ENCODE data around the gene CBLN3.
"Not testable (repeated sequence)": the region's sequence is repeated elsewhere in the genome, so short reads cannot be mapped to it uniquely, and the experiment has no call there.

Gene CBLN3

DNA sequence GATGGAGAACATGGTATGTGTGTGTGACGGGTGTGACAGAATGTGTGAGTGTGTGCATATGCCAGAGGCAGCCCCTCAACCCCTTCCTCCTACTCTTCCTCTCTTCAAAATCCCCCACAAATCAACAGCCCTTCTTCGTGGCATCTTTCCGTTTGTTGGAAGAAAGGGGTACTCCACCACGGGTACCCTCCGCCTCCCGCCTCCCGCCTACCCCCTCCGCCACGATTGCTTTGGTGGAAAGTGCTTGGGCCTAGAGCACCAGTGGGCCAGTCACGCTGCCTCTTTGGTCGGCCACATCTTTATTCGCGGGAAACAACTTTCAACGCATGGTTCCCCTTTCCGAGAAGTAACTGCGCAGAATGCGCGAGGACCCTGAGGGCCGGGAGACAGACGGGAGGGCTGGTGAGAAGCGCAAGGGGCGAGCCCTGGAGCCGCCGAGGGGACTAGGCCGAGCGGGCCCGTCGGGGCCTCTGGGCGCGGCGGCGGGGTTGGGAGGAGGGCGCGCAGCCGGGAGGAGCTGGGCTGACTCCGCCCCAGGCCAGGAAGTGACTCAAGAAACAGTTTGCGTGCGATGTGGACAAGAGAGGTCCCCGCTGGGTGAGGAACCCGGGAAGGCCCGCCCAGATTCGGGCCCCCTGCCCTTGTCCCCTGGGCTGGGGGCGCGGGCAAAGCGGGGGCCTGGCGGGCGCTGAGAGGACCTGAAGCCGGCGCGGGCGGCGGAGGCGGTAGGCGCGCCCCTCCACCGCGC is at the start of gene CBLN3, which contains the start of gene KHNYN:
TSS of gene CBLN3 (minus strand) at position 274 of the 748 bp plus-strand sequence. CDS start 614 bp downstream, outside the sequence.
TSS of gene KHNYN (plus strand) at position 560 of the 748 bp plus-strand sequence. CDS start 777 bp downstream, outside the sequence.
- peak; percentile 76 to 84 (median 77) for DNase-seq (ENCODE audit: low read depth in 3 of 3)

DNA sequence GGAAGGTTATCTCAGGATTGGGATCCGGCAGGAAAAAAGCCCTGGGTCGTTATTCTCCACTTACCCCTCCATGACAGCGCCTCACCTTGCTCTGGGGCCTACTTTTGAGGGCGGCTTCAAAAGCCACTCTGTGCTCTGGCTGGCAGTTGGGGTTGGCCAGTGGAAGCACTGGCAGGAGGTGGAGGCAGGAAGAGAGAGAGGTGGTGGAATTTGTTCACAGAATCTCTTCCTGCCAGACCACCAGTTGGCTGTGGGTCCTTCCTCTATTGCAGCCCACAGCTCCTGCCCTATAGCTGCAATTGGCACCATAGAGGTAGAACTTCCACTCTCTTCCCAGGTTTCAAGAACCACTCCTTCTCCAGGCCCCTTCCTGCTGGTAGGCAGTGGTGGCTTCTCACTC is 45.8 kb upstream of the CBLN3 start:
- DNase-seq (ENCODE audit: low read depth in 3 of 3) = no peak

- no peak for DNase-seq (ENCODE audit: low read depth in 3 of 3)
Measured at GRCh38 chr14:24473211-24473610, 43.7 kb upstream of the CBLN3 start.

DNA sequence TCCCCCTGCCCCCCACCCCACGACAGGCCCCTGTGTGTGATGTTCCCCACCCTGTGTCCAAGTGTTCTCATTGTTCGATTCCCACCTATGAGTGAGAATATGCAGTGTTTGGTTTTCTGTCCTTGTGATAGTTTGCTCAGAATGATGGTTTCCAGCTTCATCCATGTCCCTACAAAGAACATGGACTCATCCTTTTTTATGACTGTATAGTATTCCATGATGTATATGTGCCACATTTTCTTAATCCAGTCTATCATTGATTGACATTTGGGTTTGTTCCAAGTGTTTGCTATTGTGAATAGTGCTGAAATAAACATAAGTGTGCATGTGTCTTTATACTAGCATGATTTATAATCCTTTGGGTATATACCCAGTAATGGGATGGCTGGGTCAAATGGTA is 41.0 kb upstream of the CBLN3 start:
- not testable (repeated sequence) for DNase-seq (ENCODE audit: low read depth in 3 of 3)

DNA sequence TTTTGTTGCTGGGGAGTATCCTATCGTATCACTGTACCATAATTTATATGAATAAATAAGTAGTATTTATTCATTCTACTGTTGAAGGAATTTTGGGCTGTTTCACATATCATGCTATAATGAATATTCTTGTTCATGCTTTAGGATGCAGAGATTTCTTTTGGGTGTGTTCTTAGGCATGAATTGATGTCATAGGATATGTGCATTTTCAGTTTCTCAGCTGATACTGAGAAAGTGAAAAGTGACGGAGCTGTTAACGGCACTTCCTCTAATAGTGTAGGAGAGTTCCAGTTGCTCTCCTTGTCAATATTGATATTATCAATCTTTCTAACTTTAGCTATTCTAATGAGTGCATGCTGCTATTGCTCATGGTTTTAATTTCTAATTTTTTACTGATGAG is 36.3 kb upstream of the CBLN3 start:
- DNase-seq (ENCODE audit: low read depth in 3 of 3) = no peak

- no peak for DNase-seq (ENCODE audit: low read depth in 3 of 3)
Measured at GRCh38 chr14:24465368-24465767, 35.9 kb upstream of the CBLN3 start.

GRCh38 chr14:24463884-24464785 is 34.7 kb upstream of the CBLN3 start:
- no peak for DNase-seq (ENCODE audit: low read depth in 3 of 3)

DNA sequence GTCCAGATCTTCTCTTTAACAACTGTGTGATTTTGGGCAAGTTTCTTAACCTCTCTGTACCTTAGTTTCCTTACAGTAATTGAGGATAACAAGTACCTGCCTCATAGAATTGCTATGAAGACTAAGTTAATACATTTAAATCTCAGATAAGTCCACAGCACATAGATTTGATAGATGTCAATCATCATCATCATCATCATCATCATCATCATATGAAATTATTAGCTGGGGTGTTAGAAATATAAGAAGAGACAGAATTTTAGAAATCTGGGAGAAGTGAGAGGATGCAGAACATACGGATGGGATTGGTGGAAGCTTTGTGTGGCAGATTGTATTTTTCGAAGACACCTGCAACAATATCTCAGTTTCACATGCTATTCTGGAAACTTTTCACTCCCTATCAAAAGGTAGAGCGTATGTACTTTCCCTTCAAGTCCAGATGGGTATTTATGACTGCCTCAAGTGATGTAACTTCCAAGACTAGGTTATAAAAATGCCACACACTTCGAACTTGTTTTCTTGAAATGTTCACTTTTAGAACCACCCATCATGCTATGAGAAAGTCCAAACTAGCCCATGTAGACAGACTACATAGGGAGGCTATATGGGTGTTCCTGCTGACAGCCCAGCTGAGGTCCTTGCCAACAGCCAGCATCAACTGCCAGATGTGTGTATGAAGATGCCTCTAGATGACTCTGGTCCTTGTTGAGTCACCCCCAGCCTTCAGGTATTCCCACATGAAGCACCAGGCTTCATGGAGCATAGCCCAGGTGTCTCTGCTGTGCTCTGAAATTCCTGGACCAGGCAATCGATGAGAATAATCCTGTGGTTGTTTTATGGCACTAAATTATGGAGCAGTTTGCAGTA is 33.8 kb upstream of the CBLN3 start:
- no peak for DNase-seq (ENCODE audit: low read depth in 3 of 3)

GRCh38 chr14:24461336-24461735 is 31.9 kb upstream of the CBLN3 start:
- DNase-seq (ENCODE audit: low read depth in 3 of 3) = no peak

DNA sequence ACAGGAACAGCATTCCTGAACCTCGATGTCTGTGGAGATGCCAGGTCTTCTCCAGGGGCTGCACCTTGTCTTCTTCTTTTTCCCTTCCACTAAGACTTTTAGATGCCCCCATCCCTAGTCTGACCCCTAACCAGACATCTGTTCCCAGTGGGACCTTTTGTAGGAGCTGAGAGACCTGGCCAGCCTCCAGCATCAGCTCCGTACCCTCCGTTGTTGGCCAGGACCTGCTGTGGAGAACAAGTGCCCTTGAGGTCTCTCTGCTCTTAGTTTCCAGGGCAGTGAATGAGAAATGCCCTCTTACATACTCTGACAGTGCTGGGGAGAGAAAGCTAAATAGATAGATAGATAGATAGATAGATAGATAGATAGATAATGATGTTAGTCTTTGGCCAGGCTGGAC is 29.9 kb upstream of the CBLN3 start:
- DNase-seq (ENCODE audit: low read depth in 3 of 3) = no peak

DNA sequence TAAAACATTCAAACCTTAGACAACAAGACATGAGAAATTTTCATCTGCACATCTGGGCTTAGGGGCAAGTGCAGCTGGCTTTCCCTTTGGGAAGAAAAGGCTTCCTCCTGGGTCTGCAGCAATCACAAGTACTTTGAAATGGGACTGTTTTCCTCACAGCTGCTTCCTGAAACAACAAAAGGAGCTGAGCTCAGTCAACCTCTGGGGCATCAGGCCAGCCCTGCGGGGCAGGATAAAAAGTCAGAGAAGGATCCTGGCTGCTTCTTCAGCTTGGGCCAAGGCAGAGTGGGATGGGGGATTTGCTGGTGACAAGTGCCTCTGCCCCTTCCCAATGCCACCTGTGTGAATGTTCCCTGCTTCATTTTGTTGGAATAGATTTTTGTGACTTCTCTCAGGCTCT is 29.3 kb upstream of the CBLN3 start:
- no peak for DNase-seq (ENCODE audit: low read depth in 3 of 3)

DNA sequence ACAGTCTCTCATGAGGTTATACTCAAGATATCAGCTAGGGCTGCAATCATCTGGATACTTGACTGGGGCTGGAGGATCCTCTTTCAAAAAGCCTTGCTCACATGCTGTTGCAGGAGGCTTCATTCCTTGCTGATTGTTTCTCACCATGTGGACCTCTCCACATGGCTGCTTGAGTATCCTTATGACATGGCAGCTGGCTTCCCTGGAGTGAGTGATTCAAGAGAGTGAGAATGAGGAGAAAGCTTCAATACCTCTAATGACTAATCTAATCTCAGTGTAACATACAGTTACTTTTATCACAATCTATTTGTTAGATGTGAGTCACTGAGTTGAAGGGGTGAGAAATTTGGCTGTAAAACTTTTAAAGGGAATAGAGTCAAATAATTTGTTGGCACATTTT is 27.5 kb upstream of the CBLN3 start:
- no peak for DNase-seq (ENCODE audit: low read depth in 3 of 3)

DNA sequence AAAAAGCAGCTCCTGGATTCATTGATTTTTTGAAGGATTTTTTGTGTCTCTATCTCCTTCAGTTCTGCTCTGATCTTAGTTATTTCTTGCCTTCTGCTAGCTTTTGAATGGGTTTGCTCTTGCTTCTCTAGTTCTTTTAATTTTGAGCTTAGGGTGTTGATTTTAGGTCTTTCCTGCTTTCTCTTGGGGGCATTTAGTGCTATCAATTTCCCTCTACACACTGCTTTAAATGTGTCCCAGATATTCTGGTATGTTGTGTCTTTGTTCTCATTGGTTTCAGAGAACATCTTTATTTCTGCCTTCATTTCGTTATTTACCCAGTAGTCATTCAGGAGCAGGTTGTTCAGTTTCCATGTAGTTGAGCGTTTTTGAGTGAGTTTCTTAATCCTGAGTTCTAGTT is 21.4 kb upstream of the CBLN3 start:
- not testable (repeated sequence) for DNase-seq (ENCODE audit: low read depth in 3 of 3)

DNA sequence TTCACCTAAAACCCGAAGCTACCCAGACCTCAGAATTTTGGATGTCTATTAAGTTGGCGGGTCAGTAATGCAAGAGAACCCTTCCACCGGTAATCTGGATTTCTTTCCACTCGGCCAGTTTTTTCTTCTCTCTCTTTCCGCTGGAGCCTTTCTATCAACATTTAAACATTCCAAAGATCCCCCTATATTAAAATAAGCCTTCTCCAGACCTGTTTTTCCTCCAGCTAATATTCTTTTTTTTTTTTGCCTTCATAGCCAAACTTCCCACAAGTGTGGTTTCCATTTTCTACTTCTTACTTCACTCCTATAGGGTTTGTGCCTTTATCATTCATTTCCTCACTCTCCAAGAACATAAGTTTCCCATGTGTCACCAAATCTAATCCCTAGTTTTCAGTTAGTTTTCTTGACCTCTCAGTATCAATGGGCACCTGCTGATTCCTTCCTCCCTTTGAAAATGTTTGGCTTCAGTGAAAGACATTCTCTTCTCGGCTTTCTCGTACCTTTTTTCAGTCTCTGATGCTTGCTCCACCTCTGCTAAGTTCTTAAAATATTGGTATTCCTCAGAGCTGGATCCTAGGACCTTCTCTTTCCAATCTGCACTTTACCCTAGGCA is 13.7 kb upstream of the CBLN3 start:
- no peak for DNase-seq (ENCODE audit: low read depth in 3 of 3)

DNA sequence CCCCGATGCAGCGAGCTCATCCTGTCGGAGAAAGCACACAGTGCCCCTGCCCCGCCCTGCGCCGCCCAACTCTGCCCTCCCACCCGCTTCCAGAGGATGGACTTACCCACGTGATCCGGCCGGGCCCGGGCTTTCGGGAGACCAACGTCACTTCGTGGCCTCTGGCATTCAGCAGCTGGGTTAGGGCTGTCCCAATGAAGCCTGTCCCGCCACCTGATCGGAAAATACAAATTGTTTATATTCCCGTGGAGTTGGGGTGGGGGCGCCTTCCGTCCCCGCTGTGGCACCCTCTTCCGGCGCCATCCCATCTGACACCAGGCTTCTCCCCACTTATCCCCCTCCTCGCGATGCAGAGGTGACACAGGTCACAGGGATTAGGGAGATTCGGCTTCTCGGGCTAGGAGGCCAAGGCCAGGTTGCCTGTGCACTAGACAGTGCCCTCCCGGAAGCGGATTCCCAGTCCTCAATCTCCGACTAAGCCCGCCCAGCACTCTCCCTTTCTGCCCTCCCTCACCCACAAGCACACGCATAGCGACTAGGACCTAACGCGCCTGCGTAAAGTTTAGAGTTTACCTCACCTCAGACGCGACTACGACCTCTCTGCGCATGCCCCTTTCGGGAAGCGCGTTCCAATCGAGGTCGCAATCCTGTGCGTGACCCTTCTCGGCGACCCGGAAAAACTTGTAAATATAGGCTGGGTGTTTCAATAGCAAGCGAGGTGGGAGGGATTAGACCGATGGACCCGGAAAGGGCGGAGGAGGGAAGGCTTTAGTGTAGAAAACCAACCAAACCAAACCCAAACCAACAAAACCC is 13.0 kb upstream of the CBLN3 start, which contains the start of gene SDR39U1:
TSS of gene SDR39U1 (minus strand) at position 537 of the 813 bp plus-strand sequence. CDS start at position 530, 7 bp downstream.
- peak; percentile 89 to 95 (median 94) for DNase-seq (ENCODE audit: low read depth in 3 of 3)

DNA sequence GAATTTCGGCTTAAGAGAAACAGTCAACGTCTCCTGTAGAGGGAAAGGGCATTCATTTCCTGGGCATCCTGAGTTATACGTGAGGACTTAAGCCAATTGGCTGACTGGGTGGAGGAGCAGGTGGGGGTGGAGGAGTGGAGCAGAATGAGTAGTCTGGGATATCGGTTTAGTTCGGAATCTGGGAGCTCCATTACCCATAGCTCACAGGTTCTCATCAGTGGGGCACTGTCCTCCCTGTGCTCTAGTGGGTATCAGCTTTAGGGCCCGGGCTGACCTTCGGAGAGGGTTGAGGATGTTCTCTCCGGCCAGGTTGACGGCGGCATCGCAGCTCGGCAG is 12.4 kb upstream of the CBLN3 start:
- DNase-seq (ENCODE audit: low read depth in 3 of 3) = no peak

DNA sequence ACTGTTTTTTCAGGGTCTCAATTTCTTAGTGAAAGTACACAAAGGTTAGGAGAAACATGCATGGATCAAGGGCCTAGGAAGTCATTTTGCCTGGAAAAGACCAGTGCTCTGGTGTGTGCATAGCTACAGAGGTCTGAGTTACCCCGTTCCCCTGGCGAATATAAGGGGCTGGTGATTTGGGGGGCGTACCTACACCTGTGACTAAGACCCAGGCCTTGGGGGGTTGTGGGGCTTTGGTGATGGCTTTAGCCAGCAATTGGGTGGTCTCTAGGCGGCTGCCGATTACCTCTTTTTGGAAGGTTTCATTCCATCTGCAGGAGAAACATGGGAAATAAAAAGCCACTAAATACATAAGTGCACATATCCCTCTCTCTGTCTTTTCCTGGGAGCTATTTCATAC is 12.0 kb upstream of the CBLN3 start:
- DNase-seq (ENCODE audit: low read depth in 3 of 3) = no peak

DNA sequence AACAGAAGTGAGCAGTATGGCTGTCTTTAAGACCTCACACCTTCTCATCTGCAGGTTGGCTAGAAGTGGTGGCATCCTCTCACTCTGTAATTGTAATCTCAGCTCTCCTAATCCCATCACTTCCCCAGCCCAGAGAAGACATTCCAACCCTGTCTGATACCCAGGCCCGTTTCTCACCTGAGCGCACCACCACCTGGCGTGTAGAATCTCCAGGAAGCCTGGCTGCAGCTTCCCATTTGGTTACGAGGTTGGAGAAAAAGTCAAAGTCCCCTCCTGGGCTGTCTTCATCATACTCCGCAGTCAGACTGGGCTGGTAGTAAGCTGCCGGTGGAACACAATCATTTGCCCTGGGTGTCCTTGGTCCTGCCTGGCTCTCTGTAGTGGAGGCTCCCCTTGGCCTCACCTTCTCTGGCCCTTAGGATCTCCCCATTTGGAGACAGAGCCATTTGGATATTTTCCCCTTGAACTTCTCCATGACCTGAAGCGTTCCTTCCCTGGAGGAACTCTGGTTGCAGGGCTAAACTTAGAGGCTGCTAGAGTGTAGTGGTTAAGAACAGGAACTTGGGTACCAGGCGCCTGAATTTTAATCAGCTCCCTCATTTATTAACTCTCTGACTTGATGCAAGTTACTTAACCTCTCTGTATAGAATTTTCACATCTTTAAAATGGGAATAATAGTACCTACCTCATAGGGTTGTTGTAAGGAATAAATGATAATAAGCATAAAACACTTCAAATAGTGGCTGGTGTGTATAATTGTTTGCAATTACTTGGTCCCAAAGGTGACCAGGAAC is 11.3 kb upstream of the CBLN3 start:
- no peak for DNase-seq (ENCODE audit: low read depth in 3 of 3)

DNA sequence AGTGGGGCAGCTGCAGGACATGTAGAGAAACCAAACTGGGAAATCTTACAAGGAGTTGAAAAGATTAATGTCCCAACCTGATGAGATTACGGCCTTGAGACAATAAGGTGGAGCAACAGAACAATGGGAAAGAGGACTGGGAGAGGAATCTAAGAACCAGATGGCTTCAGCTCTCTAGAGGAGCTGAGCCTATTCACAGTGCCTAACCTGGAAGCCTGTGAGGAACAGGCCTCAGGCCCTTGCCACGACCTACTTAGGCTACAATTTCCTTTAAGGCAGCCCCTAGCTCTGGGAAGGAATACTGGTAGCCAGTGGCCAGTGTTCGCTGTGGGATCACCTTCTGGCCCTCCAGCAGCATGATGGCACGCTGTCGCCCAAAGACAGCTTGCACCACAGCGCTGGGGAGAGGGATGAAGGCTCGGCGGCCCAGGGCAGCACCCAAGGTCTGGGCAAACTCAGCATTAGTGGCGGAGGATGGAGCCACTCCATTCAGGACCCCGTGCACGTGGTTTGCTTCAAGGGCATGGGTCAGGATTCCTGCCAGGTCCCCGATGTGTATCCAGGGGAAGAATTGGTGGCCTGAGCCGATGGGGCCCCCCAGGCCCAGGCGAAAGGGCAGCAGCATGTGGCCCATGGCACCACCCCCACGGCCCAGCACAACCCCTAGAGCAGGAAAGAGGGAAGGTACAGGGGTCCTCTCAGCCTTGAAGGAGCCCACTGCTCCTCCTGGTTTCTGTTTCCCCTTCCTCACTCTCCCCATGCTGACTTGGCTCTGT is 10.6 kb upstream of the CBLN3 start:
- no peak for DNase-seq (ENCODE audit: low read depth in 3 of 3)

Measured in stimulated activated CD4-positive, alpha-beta T cell treated with anti-CD3 and anti-CD28 coated beads, TNF-alpha, amount 100 ng/mL, for 24 hours (primary cell).